Right lobe of liver (tissue), 4 donors: ENCODE measurements around the gene STIL.

Experiments
- CTCF ChIP-seq, 4 donors: fragments of 200-600 bp in 3 of 4; fragments of 450-650 bp in 1 of 4; IDR thresholded peaks; one replicate each; pipeline versions ENCODE4 v1.5.1 to v1.8.0; 2016 to 2022; ENCODE audit warnings: antibody characterized with exemption in 4 of 4, mild to moderate bottlenecking in 2 of 4
- POLR2A ChIP-seq: fragments of 450-650 bp; IDR thresholded peaks from one replicate; pipeline ENCODE4 v1.6.1; 2017; ENCODE audit warnings: antibody characterized with exemption, mild to moderate bottlenecking
- donor health status: DM: no; HTN: no; CAD: no.
- donor health status: DM: no; HTN: no; CAD: no.
- donor health status: DM: no; HTN: yes; CAD: no.

GRCh38 chr1:47331875-47332274, 17.9 kb upstream of the STIL start:
- TF ChIP-seq CTCF (IDR thresholded peaks at IDR 0.05) = no peak
- no peak for TF ChIP-seq POLR2A
